SU-DHL-6 (cell line): Measurements from ENCODE around the gene USP25.

Experiments
- H2AFZ ChIP-seq: fragments of 200-600 bp; sonication (generic); 2 replicates; pipeline ENCODE4 v1.6.1; 2014; ENCODE audit warnings: low read depth, mild to moderate bottlenecking, moderate library complexity, mixed read lengths, antibody characterized with exemption, low read length; ENCODE audit not compliant: severe bottlenecking
- H3F3A ChIP-seq: fragments of 200-600 bp; shearing (Covaris generic); 2 replicates; pipeline ENCODE4 v1.6.0; 2016; ENCODE audit warnings: antibody characterized with exemption, mild to moderate bottlenecking; ENCODE audit not compliant: insufficient read depth
- H3K27ac ChIP-seq: fragments of 200-600 bp; sonication (generic); 2 replicates; pipeline ENCODE4 v1.5.1; 2016; ENCODE audit warnings: low read depth, mild to moderate bottlenecking, low read length, moderate library complexity, mixed read lengths
- H3K27me3 ChIP-seq: fragments of 200-600 bp; sonication (generic), shearing (Covaris generic); 2 replicates; pipeline ENCODE4 v1.6.0; 2014; ENCODE audit warnings: mild to moderate bottlenecking, low read length
- H3K36me3 ChIP-seq: fragments of 200-600 bp; sonication (generic); 2 replicates; pipeline ENCODE4 v1.6.1; 2014; ENCODE audit warnings: mild to moderate bottlenecking, low read length, mixed read lengths
- H3K4me2 ChIP-seq: fragments of 300-600, 200-600 bp; shearing (Covaris generic), sonication (generic); 2 replicates; pipeline ENCODE4 v1.6.0; 2014; ENCODE audit warnings: low read length, low read depth, mild to moderate bottlenecking; ENCODE audit not compliant: poor library complexity, severe bottlenecking
- H3K4me3 ChIP-seq: fragments of 200-600 bp; sonication (generic); 2 replicates; pipeline ENCODE4 v1.5.1; 2014; ENCODE audit warnings: antibody characterized with exemption, low read length, mild to moderate bottlenecking, mixed read lengths; ENCODE audit not compliant: insufficient read depth, poor library complexity, severe bottlenecking
- H3K79me2 ChIP-seq: fragments of 200-600 bp; sonication (generic); 2 replicates; pipeline ENCODE4 v1.6.1; 2014; ENCODE audit warnings: mild to moderate bottlenecking, low read length, moderate library complexity; ENCODE audit not compliant: insufficient read depth
- H3K9ac ChIP-seq: fragments of 200-600 bp; sonication (generic); 2 replicates; pipeline ENCODE4 v1.7.0; 2014; ENCODE audit warnings: mild to moderate bottlenecking, low read length
- H3K9me2 ChIP-seq: fragments of 200-600 bp; sonication (generic); replicated peaks from 2 replicates; pipeline ENCODE4 v1.6.1; 2014; ENCODE audit warnings: low read length; ENCODE audit not compliant: insufficient read depth
- H3K9me3 ChIP-seq: fragments of 200-600 bp; sonication (generic); 2 replicates; pipeline ENCODE4 v1.6.1; 2014; ENCODE audit warnings: low read length, mixed read lengths; ENCODE audit not compliant: insufficient read depth
- H4K20me1 ChIP-seq: fragments of 200-600 bp; sonication (generic); 2 replicates; pipeline ENCODE4 v1.6.1; 2014; ENCODE audit warnings: low read depth, mild to moderate bottlenecking, antibody characterized with exemption, low read length, moderate library complexity, mixed read lengths
- EZH2phosphoT487 ChIP-seq: fragments of 200-600 bp; sonication (generic), shearing (Covaris generic); conservative IDR thresholded peaks from 2 replicates; pipeline ENCODE4 v1.6.1; 2018; ENCODE audit warnings: mild to moderate bottlenecking, antibody characterized with exemption, low read length, moderate library complexity, mixed read lengths
- TF ChIP-seq, protein P1 (sequence below): fragments of 200-600 bp; sonication (generic); IDR thresholded peaks from one replicate; pipeline ENCODE4 v1.5.1; 2017; ENCODE audit warnings: antibody characterized with exemption, mild to moderate bottlenecking, low read length, moderate library complexity; ENCODE audit not compliant: insufficient read depth, poor library complexity, severe bottlenecking

Gene USP25

DNA sequence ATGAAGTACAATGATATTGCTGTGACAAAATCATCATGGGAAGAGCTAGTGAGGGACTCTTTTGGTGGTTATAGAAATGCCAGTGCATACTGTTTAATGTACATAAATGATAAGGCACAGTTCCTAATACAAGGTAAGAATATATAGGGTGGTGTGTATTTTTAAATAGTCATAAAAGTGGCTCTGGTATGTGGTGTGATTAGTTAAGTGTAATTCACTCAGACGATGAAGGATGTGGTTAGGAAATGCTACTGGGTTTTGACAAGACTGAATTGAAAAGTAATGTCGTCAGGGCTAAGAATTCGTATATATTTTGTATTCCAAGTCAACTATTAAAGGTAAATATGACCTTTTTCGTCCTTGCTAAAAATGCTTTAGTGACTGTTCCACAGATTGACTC, 101.7 kb downstream of the USP25 start:
- TF ChIP-seq EZH2phosphoT487 = no peak
- TF ChIP-seq, protein P1, sequence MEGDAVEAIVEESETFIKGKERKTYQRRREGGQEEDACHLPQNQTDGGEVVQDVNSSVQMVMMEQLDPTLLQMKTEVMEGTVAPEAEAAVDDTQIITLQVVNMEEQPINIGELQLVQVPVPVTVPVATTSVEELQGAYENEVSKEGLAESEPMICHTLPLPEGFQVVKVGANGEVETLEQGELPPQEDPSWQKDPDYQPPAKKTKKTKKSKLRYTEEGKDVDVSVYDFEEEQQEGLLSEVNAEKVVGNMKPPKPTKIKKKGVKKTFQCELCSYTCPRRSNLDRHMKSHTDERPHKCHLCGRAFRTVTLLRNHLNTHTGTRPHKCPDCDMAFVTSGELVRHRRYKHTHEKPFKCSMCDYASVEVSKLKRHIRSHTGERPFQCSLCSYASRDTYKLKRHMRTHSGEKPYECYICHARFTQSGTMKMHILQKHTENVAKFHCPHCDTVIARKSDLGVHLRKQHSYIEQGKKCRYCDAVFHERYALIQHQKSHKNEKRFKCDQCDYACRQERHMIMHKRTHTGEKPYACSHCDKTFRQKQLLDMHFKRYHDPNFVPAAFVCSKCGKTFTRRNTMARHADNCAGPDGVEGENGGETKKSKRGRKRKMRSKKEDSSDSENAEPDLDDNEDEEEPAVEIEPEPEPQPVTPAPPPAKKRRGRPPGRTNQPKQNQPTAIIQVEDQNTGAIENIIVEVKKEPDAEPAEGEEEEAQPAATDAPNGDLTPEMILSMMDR = no peak
- Histone ChIP-seq H4K20me1 (no peaks in the 10 kb centered on the region), H3K9me2 (no peaks in the 10 kb centered on the region), H3K36me3 (peaks cover 40% of the 10 kb centered on the region; the same call in 1 of the 2 replicates), H3K27ac (no peak overlapping the region), H3K4me3 (no peak overlapping the region), H3F3A (no peaks in the 10 kb centered on the region), H3K9me3 (no peaks in the 10 kb centered on the region), H2AFZ (no peak overlapping the region), H3K27me3 (no peaks in the 10 kb centered on the region), H3K9ac (no peak overlapping the region), H3K4me2 (no peak overlapping the region), H3K79me2 (no peaks in the 10 kb centered on the region)

GRCh38 chr21:15837645-15838044, 107.9 kb downstream of the USP25 start:
- Histone ChIP-seq H3K79me2 (no peaks in the 10 kb centered on the region), H3K27ac (no peak overlapping the region), H3K9me3 (no peaks in the 10 kb centered on the region), H3K9ac (no peak overlapping the region), H3F3A (no peaks in the 10 kb centered on the region), H3K27me3 (no peaks in the 10 kb centered on the region), H3K4me2 (no peak overlapping the region), H3K36me3 (peaks cover 10% of the 10 kb centered on the region; the same call in 1 of the 2 replicates), H3K9me2 (no peaks in the 10 kb centered on the region), H4K20me1 (no peaks in the 10 kb centered on the region), H2AFZ (no peak overlapping the region), H3K4me3 (no peak overlapping the region)
- no peak for TF ChIP-seq EZH2phosphoT487
- TF ChIP-seq, protein P1 = no peak

GRCh38 chr21:15839026-15839425, 109.2 kb downstream of the USP25 start:
- Histone ChIP-seq H3K27me3 (no peaks in the 10 kb centered on the region), H3K79me2 (no peaks in the 10 kb centered on the region), H3K9me3 (no peaks in the 10 kb centered on the region), H3K4me2 (no peak overlapping the region), H4K20me1 (no peaks in the 10 kb centered on the region), H3K36me3 (peaks cover 6% of the 10 kb centered on the region; the same call in 1 of the 2 replicates), H3K27ac (no peak overlapping the region), H3K4me3 (no peak overlapping the region), H3K9me2 (no peaks in the 10 kb centered on the region), H3F3A (no peaks in the 10 kb centered on the region), H2AFZ (no peak overlapping the region), H3K9ac (no peak overlapping the region)
- TF ChIP-seq, protein P1 = no peak
- no peak for TF ChIP-seq EZH2phosphoT487
